ENCODE data around the gene AKR1B1. TPM values are rescaled to one million over a fixed set of nuclear protein-coding genes. Genes with fewer than 3 reads are reported as not detected.

The AKR1B1 gene
- total and polyA plus RNA-seq, 9 of the 15 experiments (the other 6 are each of a cell fraction or from before 2014, with no cell fraction given) = 2.0 to 10.6 (median 6.2) TPM

DNA sequence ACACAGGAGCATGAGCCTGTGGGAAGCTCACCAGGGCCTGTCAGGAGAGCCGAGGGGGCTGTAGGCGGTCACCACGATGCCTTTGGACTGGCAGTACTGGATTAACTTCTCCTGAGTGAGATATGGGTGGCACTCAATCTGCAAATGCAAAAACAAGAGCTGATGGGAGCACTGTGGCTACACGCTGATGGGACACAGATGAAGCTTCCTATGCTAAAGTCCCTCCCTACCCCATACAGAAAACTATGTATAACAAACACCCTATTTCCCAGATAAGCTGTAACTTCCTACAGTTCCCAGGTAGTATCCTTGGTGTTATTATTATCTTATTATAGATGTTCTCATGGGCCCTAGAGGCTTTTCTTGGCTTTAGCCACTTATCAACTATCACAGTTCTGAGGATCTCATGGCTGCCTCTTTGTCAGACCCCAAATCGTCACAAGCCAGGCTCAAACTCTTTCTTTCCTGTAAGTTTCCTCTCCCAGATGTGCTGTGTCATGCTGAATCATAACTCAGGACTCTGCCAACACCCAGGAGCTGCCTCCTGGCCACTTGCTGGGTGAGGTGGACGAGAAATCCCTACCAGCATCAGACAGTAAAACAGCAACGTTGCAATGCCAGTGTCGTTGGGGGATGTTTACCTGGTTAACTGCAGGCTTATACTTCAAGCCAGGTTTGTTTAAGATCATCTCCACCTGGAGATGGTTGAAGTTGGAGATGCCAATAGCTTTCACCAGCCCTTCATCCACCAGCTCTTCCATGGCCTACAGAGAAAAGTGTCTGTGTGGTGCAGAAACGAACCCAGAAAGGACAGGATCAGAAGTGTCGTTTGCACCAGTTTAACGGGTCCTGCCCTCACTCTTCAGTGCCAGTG lies 10.3 kb downstream of the AKR1B1 start (continued):
- TF ChIP-seq, protein P1, sequence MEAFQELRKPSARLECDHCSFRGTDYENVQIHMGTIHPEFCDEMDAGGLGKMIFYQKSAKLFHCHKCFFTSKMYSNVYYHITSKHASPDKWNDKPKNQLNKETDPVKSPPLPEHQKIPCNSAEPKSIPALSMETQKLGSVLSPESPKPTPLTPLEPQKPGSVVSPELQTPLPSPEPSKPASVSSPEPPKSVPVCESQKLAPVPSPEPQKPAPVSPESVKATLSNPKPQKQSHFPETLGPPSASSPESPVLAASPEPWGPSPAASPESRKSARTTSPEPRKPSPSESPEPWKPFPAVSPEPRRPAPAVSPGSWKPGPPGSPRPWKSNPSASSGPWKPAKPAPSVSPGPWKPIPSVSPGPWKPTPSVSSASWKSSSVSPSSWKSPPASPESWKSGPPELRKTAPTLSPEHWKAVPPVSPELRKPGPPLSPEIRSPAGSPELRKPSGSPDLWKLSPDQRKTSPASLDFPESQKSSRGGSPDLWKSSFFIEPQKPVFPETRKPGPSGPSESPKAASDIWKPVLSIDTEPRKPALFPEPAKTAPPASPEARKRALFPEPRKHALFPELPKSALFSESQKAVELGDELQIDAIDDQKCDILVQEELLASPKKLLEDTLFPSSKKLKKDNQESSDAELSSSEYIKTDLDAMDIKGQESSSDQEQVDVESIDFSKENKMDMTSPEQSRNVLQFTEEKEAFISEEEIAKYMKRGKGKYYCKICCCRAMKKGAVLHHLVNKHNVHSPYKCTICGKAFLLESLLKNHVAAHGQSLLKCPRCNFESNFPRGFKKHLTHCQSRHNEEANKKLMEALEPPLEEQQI (IDR thresholded peaks at IDR 0.05) = no peak
- TF ChIP-seq, protein P2, sequence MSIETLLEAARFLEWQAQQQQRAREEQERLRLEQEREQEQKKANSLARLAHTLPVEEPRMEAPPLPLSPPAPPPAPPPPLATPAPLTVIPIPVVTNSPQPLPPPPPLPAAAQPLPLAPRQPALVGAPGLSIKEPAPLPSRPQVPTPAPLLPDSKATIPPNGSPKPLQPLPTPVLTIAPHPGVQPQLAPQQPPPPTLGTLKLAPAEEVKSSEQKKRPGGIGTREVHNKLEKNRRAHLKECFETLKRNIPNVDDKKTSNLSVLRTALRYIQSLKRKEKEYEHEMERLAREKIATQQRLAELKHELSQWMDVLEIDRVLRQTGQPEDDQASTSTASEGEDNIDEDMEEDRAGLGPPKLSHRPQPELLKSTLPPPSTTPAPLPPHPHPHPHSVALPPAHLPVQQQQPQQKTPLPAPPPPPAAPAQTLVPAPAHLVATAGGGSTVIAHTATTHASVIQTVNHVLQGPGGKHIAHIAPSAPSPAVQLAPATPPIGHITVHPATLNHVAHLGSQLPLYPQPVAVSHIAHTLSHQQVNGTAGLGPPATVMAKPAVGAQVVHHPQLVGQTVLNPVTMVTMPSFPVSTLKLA (conservative IDR thresholded peaks at IDR 0.05) = 0 out of 4 replicates have a peak, but pooled peaks of 1 of the 2 experiments have one; percentile 23
- TF ChIP-seq DMBX1 (CRISPR knock-in tag; IDR thresholded peaks at IDR 0.05; ENCODE audit: borderline replicate concordance) (0 out of 2 replicates have a peak, but pooled peaks have one; percentile 14), MTA2 (IDR thresholded peaks at IDR 0.05; ENCODE audit: low read depth) (0 out of 2 replicates have a peak, but pooled peaks have one; percentile 26)
- TF ChIP-seq, protein P3, sequence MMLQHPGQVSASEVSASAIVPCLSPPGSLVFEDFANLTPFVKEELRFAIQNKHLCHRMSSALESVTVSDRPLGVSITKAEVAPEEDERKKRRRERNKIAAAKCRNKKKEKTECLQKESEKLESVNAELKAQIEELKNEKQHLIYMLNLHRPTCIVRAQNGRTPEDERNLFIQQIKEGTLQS (IDR thresholded peaks at IDR 0.05) = peak; percentile 67
- TF ChIP-seq, protein P3 (CRISPR knock-in tag; conservative IDR thresholded peaks at IDR 0.05) = no peak
